ACC112 (cell line): ENCODE measurements around the gene SUMO1.

ENCODE experiments used
- H2AFZ ChIP-seq: fragments of 200-600 bp; sonication (generic); one replicate; pipeline ENCODE4 v1.6.0; 2017; ENCODE audit warnings: antibody characterized with exemption, low read length; ENCODE audit not compliant: unreplicated experiment
- H3K27ac ChIP-seq: fragments of 200-600 bp; sonication (generic); 2 replicates; pipeline ENCODE4 v1.5.1; 2014; ENCODE audit warnings: low read depth, mild to moderate bottlenecking, antibody characterized with exemption, low read length, moderate library complexity
- H3K27me3 ChIP-seq: fragments of 200-600 bp; sonication (generic); 2 replicates; pipeline ENCODE4 v1.6.1; 2014; ENCODE audit warnings: mild to moderate bottlenecking, antibody characterized with exemption, low read length, moderate library complexity, mixed read lengths; ENCODE audit not compliant: insufficient read depth
- H3K36me3 ChIP-seq: fragments of 200-600 bp; sonication (generic); 2 replicates; pipeline ENCODE4 v1.6.1; 2016; ENCODE audit warnings: mild to moderate bottlenecking, antibody characterized with exemption, low read length, moderate library complexity, mixed read lengths; ENCODE audit not compliant: insufficient read depth
- H3K4me1 ChIP-seq: fragments of 200-600 bp; sonication (generic); one replicate; pipeline ENCODE4 v1.6.1; 2016; ENCODE audit warnings: low read length, mixed read lengths; ENCODE audit not compliant: insufficient read depth, unreplicated experiment, control insufficient read depth
- H3K4me3 ChIP-seq: fragments of 200-600 bp; sonication (generic); 2 replicates; pipeline ENCODE4 v1.5.1; 2014; ENCODE audit warnings: mild to moderate bottlenecking, low read depth, low read length
- H3K79me2 ChIP-seq: fragments of 200-600 bp; sonication (generic); one replicate; pipeline ENCODE4 v1.6.0; 2016; ENCODE audit warnings: low read length; ENCODE audit not compliant: control insufficient read depth, unreplicated experiment, insufficient read depth

Gene SUMO1

DNA sequence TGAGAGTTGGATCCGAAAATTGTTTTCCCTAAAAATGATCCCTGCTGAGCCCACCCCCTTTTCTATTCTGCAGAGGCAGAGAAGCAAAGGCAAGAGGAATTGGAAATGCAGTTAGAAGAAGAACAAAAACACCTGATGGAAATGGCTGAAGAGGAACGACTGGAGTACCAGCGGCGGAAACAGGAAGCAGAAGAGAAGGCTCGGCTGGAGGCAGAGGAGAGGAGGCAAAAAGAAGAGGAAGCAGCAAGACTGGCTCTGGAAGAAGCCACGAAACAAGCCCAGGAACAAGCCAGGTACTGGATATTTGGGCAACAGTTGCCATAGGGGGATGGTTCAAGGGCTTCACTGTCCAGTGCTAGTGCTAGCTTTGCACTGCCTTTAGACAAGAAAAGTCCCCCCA lies 41.7 kb downstream of the SUMO1 start:
- no peaks in the 10 kb centered on the region for H3K27me3 ChIP-seq
- H3K4me1 ChIP-seq: no peaks in the 10 kb centered on the region
- no peak overlapping the region for H3K4me3 ChIP-seq
- no peak overlapping the region for H3K27ac ChIP-seq
- H2AFZ ChIP-seq: no peak overlapping the region
- no peaks in the 10 kb centered on the region for H3K79me2 ChIP-seq
- H3K36me3 ChIP-seq: no peaks in the 10 kb centered on the region

DNA sequence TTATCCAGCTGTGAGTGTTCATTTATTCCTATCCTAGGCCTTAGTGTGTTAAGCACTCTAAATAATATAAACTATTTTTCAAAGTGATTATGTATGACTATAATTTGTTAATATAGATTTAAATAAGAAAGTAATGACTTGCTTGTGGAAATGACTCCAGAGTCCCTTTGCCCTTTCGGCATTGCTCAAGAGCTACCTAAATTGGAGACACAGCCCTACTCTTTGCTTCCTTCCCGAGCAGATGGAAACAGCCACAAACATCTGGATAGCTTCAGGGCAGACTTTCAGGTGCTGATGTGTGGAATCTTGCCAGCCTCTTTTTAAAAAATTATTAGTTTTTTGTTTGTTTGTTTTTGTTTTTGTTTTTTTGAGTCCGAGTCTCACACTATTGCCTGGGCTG lies 44.0 kb downstream of the SUMO1 start:
- Histone ChIP-seq H3K79me2 (no peaks in the 10 kb centered on the region), H3K27ac (no peak overlapping the region), H3K4me3 (no peak overlapping the region), H3K36me3 (no peaks in the 10 kb centered on the region), H3K4me1 (no peaks in the 10 kb centered on the region), H2AFZ (no peak overlapping the region), H3K27me3 (no peaks in the 10 kb centered on the region)

GRCh38 chr2:202193881-202194353 lies 44.5 kb downstream of the SUMO1 start:
- H3K27me3 ChIP-seq: no peaks in the 10 kb centered on the region
- H3K27ac ChIP-seq: no peak overlapping the region
- H3K79me2 ChIP-seq: no peaks in the 10 kb centered on the region
- H2AFZ ChIP-seq: no peak overlapping the region
- H3K4me3 ChIP-seq: no peak overlapping the region
- H3K36me3 ChIP-seq: no peaks in the 10 kb centered on the region
- H3K4me1 ChIP-seq: no peaks in the 10 kb centered on the region

GRCh38 chr2:202193305-202193704 lies 45.1 kb downstream of the SUMO1 start:
- no peak overlapping the region for H3K4me3 ChIP-seq
- H2AFZ ChIP-seq: no peak overlapping the region
- no peaks in the 10 kb centered on the region for H3K27me3 ChIP-seq
- H3K36me3 ChIP-seq: no peaks in the 10 kb centered on the region
- H3K79me2 ChIP-seq: no peaks in the 10 kb centered on the region
- H3K4me1 ChIP-seq: no peaks in the 10 kb centered on the region
- no peak overlapping the region for H3K27ac ChIP-seq

DNA sequence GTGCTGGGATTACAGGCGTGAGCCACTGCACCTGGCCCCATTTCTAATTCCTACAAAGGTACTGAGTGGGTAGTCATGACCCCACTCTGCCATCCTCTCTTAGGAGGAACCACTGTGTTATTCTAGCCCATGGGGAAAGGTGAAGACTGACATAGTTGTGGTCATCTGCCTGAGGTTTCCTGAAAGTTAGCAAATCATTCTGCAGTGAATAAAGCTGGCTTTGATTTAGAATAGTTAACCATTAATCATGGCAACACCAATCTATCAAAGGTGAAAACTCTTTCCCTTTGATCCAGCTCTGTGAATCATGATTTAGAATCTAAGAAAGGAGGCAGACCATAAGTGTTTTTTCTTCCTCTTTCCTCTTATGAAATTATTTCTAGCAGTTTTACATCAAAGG lies 50.8 kb downstream of the SUMO1 start:
- Histone ChIP-seq H3K4me1 (peaks cover 24% of the 10 kb centered on the region), H3K27me3 (no peaks in the 10 kb centered on the region), H3K27ac (no peak overlapping the region), H2AFZ (no peak overlapping the region), H3K79me2 (no peaks in the 10 kb centered on the region), H3K36me3 (no peaks in the 10 kb centered on the region), H3K4me3 (no peak overlapping the region)

GRCh38 chr2:202186641-202187202 lies 51.7 kb downstream of the SUMO1 start:
- H3K36me3 ChIP-seq: no peaks in the 10 kb centered on the region
- H3K4me3 ChIP-seq: no peak overlapping the region
- no peaks in the 10 kb centered on the region for H3K27me3 ChIP-seq
- no peak overlapping the region for H3K27ac ChIP-seq
- H2AFZ ChIP-seq: no peak overlapping the region
- no peaks in the 10 kb centered on the region for H3K79me2 ChIP-seq
- peaks cover 24% of the 10 kb centered on the region for H3K4me1 ChIP-seq

GRCh38 chr2:202185156-202185555 lies 53.2 kb downstream of the SUMO1 start:
- H3K4me1 ChIP-seq: peaks cover 24% of the 10 kb centered on the region
- 0 out of 2 replicates have a peak overlapping the region, but pooled peaks have one; percentile 7 for H3K27ac ChIP-seq
- no peaks in the 10 kb centered on the region for H3K36me3 ChIP-seq
- no peak overlapping the region for H2AFZ ChIP-seq
- no peaks in the 10 kb centered on the region for H3K79me2 ChIP-seq
- H3K27me3 ChIP-seq: no peaks in the 10 kb centered on the region
- no peak overlapping the region for H3K4me3 ChIP-seq

DNA sequence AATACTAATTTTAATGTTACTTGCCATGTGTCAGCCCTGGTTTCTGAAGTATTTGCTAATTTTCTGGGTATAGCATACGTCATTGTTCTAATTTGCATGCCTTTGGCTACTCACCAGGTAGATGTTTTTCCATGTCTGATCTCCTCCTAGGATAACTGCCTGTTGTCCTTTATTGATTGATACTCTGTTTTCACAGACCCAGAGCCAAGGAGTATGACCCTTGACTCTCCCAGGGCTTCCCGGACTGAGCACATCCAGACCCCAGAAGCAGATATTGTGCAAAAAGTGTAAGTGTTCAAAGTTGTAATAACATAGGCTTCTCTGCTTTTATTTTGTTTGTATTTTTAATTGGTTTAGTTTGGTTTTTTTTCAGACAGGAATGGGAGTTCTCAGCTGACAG lies 53.8 kb downstream of the SUMO1 start:
- Histone ChIP-seq H3K4me3 (no peak overlapping the region), H3K36me3 (no peaks in the 10 kb centered on the region), H3K79me2 (no peaks in the 10 kb centered on the region), H3K27ac (no peak overlapping the region), H3K27me3 (no peaks in the 10 kb centered on the region), H2AFZ (peak overlapping the region; percentile 39), H3K4me1 (peaks cover 24% of the 10 kb centered on the region)

- H3K79me2 ChIP-seq: no peaks in the 10 kb centered on the region
- no peaks in the 10 kb centered on the region for H3K4me1 ChIP-seq
- H3K27ac ChIP-seq: no peak overlapping the region
- H2AFZ ChIP-seq: no peak overlapping the region
- no peak overlapping the region for H3K4me3 ChIP-seq
- H3K27me3 ChIP-seq: no peaks in the 10 kb centered on the region
- H3K36me3 ChIP-seq: no peaks in the 10 kb centered on the region
These were observed 59.9 kb downstream of the SUMO1 start for GRCh38 chr2:202178346-202178958.

GRCh38 chr2:202172439-202173211 lies 65.8 kb downstream of the SUMO1 start:
- Histone ChIP-seq H3K79me2 (no peaks in the 10 kb centered on the region), H3K4me1 (no peaks in the 10 kb centered on the region), H3K36me3 (no peaks in the 10 kb centered on the region), H3K27me3 (no peaks in the 10 kb centered on the region), H3K4me3 (no peak overlapping the region), H3K27ac (no peak overlapping the region), H2AFZ (no peak overlapping the region)
